Brain pericyte (primary cell): ENCODE results near the gene RTTN.

Experiments
- DNase-seq: peaks from one replicate; pipeline ENCODE4 v3.0.0-alpha.2; 2012; ENCODE audit warnings: low read depth, low spot score

Gene RTTN

GRCh38 chr18:70025580-70025979, 179.9 kb downstream of the RTTN start:
- no peak for DNase-seq

- no peak for DNase-seq
These were observed 180.7 kb downstream of the RTTN start for GRCh38 chr18:70024829-70025228.

GRCh38 chr18:70024093-70024492, 181.4 kb downstream of the RTTN start:
- no peak for DNase-seq

- no peak for DNase-seq
These were observed 182.9 kb downstream of the RTTN start for GRCh38 chr18:70022636-70023035.

GRCh38 chr18:70021498-70021897, 184.0 kb downstream of the RTTN start:
- DNase-seq: no peak

- DNase-seq: no peak
These were observed 184.4 kb downstream of the RTTN start for GRCh38 chr18:70021043-70021442.

GRCh38 chr18:70019991-70020390, 185.5 kb downstream of the RTTN start:
- no peak for DNase-seq

- DNase-seq: no peak
These were observed 186.4 kb downstream of the RTTN start for GRCh38 chr18:70019136-70019535.

GRCh38 chr18:70015127-70015526, 190.4 kb downstream of the RTTN start:
- no peak for DNase-seq

GRCh38 chr18:70005580-70005979, 199.9 kb downstream of the RTTN start:
- DNase-seq: no peak

GRCh38 chr18:70004696-70005095, 200.8 kb downstream of the RTTN start:
- no peak for DNase-seq

GRCh38 chr18:69999656-70000055, 205.8 kb downstream of the RTTN start:
- no peak for DNase-seq

- DNase-seq: no peak
These were observed 206.9 kb downstream of the RTTN start for GRCh38 chr18:69998523-69998987.

- DNase-seq: peak; percentile 22
These were observed 208.3 kb downstream of the RTTN start for GRCh38 chr18:69996951-69997798.

GRCh38 chr18:69996417-69996816, 209.1 kb downstream of the RTTN start:
- DNase-seq: no peak

GRCh38 chr18:69995774-69996173, 209.7 kb downstream of the RTTN start:
- DNase-seq: no peak

- DNase-seq: no peak
These were observed 212.7 kb downstream of the RTTN start for GRCh38 chr18:69992776-69993175.

- no peak for DNase-seq
These were observed 217.6 kb downstream of the RTTN start for GRCh38 chr18:69987870-69988269.

GRCh38 chr18:69985239-69985638, 220.2 kb downstream of the RTTN start:
- no peak for DNase-seq

GRCh38 chr18:69982417-69982816, 223.1 kb downstream of the RTTN start:
- DNase-seq: no peak

GRCh38 chr18:69981948-69982347, 223.5 kb downstream of the RTTN start:
- DNase-seq: no peak

- no peak for DNase-seq
These were observed 224.3 kb downstream of the RTTN start for GRCh38 chr18:69980982-69981804.

GRCh38 chr18:69980509-69980908, 225.0 kb downstream of the RTTN start:
- no peak for DNase-seq
